Measurements from ENCODE around the gene PHLDB2.

The PHLDB2 gene

DNA sequence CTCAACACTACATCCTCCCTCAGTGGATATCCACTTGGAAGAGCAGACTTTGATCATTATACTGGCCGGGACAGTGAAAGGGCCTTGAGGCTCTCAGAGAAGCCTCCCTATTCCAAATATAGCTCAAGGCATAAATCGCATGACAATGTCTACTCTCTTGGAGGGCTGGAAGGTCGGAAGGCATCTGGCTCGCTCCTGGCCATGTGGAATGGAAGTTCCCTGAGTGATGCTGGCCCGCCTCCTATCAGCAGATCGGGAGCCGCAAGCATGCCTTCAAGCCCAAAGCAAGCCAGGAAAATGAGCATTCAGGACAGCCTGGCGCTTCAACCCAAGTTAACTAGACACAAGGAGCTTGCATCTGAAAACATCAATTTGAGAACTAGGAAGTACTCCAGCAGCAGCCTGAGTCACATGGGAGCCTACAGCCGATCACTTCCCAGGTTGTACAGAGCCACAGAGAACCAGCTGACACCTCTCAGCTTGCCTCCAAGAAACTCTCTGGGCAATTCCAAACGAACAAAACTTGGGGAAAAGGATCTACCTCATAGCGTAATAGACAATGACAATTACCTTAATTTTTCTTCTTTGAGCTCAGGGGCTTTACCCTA lies 25.4 kb downstream of the PHLDB2 start:
- DNase-seq (ENCODE audit: low read depth), result no peak

DNA sequence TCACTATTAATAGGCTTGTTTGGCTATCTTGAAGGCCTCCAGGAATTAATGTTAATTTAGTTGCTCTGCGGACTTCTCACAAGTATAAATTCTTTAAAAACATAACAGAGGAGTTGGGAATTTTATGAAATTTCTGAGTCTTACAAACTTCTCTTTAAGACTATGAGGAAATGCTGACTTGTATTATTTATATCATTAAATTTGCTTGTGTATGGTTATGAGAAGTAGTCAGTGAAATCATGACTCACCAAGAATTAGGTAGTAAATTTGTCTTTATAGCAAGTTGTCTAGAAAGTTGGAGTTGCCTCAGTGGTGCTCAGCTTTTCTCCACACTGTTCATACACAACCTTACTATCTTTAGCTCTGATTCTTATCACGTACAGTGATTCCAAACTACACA lies 26.5 kb downstream of the PHLDB2 start:
- no peak for DNase-seq (ENCODE audit: low read depth)

DNA sequence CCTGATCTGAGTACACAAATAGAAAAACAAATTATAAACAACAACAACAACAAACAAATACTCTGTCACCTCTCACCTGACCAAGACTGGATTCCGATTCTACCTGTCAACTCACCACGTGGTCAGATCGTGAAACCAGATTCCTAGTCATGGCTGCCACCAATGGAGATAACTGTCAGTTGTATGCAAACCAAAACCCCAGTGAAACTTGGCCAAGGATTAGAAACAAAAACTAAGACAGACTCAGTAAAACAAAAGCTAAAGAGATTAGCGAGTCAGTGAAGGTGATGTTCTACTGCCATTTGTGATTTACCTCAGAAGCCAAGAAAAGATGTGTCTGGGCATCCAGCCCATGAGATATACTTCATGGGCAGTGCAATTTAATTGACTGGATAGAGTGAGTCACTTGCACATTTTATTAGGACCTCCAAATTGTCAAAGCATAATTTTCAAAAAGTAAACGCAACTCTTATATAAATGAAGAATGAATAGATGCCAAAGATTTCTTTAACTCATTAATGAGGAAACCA lies 31.1 kb downstream of the PHLDB2 start:
- no peak for DNase-seq (ENCODE audit: low read depth)

- no peak for DNase-seq (ENCODE audit: low read depth)
These were observed 33.0 kb downstream of the PHLDB2 start for GRCh38 chr3:111892070-111892469.

GRCh38 chr3:111895071-111895470 lies 36.0 kb downstream of the PHLDB2 start:
- DNase-seq (ENCODE audit: low read depth), result no peak

DNA sequence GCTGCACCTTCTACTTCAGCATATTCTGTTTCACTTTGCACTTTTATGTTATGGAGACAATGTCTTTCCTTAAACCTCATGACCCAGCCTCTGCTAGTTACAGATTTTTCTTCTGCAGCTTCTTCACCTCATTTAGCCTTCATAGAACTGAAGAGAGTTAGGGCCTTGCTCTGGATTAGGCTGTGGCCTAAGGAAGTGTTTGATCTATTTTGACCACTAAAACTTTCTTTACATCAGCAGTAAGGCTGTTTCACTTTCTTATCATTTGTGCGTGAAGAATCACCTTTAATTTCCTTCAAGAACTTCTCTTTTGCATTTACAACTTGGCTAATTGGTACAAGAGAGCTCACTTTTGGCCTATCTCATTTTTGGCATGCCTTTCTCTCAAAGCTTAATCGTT lies 40.9 kb downstream of the PHLDB2 start:
- no peak for DNase-seq (ENCODE audit: low read depth)

- no peak for DNase-seq (ENCODE audit: low read depth)
These were observed 42.6 kb downstream of the PHLDB2 start for GRCh38 chr3:111901637-111902036.

DNA sequence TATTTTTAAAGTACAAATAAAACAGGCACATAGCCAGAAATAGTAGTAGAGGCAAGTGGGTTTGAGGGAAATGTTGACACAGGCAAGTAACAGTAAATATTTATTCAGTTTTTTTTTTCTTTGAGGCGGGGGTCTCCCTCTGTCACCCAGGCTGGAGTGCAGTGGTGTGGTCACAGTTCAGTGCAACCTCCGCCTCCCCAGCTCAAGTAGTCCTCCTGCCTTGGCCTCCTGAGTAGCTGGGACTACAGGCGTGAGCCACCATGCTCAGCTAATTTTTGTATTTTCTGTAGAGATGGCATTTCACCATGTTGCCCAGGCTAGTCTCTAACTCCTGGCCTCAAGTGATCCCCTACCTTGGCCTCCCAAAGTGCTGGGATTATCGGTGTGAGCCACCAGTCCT lies 43.5 kb downstream of the PHLDB2 start:
- no peak for DNase-seq (ENCODE audit: low read depth)

DNA sequence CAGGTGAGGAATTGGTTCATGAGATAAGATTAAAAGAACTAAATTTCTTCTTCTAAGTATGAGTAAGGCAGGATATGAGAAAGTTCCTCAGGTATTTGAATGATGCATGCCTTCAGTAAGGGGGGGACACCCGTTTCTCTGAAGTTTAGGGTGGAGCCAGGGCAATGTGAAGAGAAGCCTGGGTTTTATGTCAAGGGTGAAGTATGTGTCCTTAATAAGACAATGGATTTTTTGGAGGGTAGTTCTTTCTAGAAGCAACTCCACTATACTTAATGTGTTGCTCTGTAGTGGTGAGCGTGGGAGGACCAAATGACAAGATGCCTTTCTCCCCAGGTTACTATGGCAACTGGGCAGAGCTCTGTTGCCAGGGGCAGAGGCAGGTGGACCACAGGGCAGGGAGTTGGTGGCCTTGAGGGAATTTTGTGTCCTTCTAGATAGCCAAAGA lies 44.0 kb downstream of the PHLDB2 start:
- DNase-seq (ENCODE audit: low read depth), result no peak

DNA sequence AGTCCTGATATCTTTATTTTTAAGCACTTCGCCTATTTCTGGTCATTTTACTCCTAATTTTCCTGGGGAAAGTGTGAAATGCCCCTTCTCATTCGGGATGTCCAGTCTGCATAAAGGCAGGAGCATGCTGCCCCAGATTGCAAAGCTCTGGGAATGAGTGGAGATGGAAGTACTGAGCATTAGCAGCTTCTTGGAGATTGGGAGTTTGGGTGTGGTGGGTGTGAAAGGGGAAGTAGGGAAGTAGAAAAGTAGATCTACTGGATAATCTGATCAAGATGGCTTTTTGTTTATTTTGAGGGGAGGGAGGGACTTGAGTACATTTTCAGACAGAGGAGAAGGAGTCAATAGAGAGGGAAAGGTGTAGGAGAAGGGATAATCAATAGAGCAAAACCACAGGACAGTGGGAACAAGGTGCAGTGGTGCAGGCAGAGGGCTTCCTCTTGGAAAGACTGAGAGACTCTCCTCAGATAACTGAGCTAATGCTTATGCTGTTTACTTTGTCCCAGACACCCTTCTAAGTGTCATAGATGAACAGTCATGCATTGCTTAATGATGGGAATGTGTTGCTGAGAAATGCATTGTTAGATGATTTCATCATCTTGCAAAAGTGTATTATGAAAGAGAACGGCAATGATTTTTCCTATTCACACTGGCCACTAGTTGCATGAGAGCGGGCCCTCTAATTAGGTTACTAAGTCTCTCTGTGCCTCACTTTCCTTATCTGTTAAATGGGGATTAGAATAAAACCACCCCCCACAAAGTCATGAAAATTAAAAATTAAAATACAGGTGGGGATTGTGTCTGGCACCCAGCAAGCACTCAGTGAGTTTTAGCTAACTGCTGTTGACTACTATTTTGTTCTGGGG lies 45.5 kb downstream of the PHLDB2 start:
- no peak for DNase-seq (ENCODE audit: low read depth)

DNA sequence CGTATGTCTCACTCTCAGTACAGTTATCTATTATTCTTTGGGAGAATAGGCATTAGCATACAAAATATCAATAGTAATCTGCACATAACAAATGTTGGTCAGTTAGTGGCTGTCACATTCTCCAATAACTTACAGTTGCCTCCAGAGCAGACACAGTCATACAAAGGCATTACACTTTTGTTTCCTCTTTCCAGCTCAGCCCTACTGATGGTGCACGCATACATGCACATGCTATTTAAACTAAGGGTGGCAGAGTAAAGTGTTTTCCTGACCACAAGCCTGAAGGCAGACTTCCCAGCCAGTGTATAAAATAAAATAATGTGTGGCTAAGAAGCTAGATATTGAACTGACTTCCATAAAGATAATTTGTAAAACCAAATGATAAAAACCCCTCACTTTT lies 47.6 kb downstream of the PHLDB2 start:
- DNase-seq (ENCODE audit: low read depth), result no peak

GRCh38 chr3:111907151-111907550 lies 48.1 kb downstream of the PHLDB2 start:
- DNase-seq (ENCODE audit: low read depth), result no peak

DNA sequence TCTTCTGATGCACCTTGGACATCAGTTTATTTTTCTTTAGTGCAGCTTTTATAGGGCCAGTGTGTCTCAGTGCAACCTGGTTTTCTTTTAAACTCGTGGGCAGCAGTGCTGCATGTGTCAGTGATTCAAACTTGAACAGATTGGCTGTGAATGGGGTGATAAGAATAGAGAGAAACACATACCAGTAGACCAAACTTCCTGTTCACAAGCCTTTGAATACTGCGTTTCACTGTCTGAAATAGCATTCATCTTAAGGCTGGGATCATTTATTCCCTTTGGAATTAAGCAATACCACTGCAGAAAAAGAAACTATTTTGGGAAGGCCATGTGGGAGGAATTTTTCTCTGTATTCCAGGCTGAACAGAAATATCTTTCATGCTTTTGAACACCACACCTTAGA lies 51.7 kb downstream of the PHLDB2 start:
- no peak for DNase-seq (ENCODE audit: low read depth)

GRCh38 chr3:111911446-111911845 lies 52.4 kb downstream of the PHLDB2 start:
- no peak for DNase-seq (ENCODE audit: low read depth)

DNA sequence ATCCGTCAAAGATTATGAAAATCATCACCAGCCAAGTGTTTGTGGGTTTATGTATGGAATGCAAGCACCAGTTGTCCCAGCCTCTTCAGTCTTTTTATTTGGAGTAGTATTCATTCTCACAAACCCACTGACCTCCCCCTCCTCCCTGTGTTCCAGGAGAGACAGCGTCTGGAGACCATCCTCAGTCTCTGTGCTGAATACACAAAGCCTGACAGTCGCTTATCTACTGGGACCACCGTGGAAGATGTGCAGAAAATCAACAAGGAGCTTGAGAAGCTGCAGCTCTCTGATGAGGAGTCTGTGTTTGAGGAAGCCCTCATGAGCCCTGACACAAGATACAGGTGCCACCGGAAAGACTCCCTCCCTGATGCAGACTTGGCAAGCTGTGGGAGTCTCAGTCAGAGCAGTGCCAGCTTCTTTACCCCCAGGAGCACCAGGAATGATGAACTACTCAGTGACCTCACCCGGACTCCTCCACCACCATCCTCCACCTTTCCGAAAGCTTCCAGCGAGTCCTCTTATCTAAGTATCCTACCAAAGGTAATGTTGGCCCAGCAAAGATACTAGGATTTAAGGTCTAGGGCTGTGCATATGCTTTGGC lies 54.2 kb downstream of the PHLDB2 start:
- no peak for DNase-seq (ENCODE audit: low read depth)

GRCh38 chr3:111915905-111916304 lies 56.8 kb downstream of the PHLDB2 start:
- no peak for DNase-seq (ENCODE audit: low read depth)

DNA sequence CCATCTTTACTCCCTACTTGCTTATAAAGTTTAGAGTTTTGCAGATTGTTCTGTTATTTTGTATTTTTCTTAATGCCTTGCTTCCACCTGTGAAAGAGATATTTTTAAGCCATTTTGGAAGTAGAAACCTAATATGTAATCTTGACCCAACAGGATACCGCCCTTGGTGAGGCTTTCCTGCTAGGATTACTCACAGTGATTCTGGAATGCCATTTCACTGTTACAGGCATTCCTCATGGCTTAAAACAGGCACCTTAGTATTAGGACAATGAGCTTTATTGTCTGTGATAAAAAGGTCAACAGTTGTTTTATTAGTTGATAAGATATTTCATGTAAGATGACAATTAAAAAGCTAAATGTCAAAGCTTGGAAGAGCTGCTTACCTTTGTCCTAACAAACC lies 58.2 kb downstream of the PHLDB2 start:
- DNase-seq (ENCODE audit: low read depth), result no peak

GRCh38 chr3:111919370-111920065 lies 60.5 kb downstream of the PHLDB2 start:
- no peak for DNase-seq (ENCODE audit: low read depth)

DNA sequence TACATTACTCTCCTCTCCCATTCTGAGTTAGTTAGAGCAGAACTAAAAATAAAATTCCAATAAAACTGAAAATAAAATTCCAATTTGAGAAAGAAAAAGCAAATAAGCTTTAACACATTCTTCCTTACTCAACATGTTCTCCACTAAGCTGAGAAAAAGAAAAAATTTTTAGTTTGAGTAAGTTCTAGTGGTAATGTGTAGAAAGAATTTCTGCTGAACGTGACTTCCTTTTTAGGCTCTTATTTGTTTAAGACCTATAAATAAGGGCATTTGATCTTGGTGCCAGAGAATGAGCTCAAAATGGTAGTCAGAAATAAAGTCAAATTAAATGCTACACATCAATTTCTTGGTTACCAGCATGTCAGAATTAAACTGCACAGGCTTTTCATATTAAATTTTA lies 62.1 kb downstream of the PHLDB2 start:
- no peak for DNase-seq (ENCODE audit: low read depth)

DNA sequence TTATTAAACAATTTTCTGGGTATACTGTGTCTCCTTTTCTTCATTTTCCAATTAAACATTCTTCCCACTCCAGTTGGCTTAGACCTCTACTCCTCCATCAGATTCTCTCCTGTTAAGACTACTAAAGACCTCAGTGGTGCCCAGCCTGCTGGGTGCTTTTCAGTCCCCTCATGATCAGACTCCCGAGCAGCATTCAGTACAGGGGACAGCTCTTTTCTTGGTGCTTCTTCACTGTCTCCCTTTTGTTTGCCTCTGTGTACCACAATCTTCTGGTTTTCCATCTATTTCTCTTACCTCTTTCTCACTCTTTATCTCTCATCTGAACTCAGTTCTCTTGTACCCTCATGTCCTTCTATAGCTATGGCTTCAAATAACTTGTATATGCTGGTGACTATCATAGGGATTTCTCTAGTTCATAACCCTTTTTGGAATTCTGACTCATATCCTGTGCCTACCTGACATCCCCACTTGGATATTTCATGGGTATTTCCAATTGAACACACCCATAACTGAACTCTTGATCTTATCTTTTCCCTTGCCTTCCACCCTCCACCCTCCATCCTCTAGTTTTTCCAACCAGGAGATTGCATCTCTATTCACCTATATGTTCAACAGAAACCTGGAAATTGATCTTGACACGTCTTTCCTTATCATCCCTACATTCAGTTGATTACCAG lies 64.2 kb downstream of the PHLDB2 start:
- no peak for DNase-seq (ENCODE audit: low read depth)

- DNase-seq (ENCODE audit: low read depth), result no peak
These were observed 64.7 kb downstream of the PHLDB2 start for GRCh38 chr3:111923806-111924205.

DNA sequence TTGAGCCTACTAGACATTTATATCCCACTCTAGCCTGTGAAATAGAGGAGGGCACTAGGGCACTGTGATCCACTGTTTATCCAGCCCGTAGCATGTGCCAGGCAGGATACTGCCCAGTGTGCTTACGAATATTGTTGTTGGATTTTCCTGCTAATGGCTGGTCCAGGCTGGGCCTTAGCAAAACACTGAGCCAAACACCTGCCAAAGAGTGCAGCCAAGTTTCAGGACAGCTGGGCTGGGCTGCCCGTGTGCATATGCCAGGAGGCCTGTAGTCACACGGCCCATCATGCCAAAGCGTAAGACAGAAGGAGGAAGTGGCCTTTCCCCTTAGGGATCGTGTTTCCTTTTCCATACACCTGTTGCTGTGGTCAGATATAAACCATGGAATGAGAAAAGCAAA lies 65.2 kb downstream of the PHLDB2 start:
- no peak for DNase-seq (ENCODE audit: low read depth)
